OCI-LY1 (cell line): ENCODE results near the gene INPP4A.

Experiments used
- H2AFZ ChIP-seq: fragments of 200-600 bp; sonication (generic), shearing (Covaris generic); 2 replicates; pipeline ENCODE4 v1.6.0; 2014; ENCODE audit warnings: antibody characterized with exemption, mild to moderate bottlenecking, low read length
- H3F3A ChIP-seq: fragments of 200-600 bp; sonication (generic), shearing (Covaris generic); 2 replicates; pipeline ENCODE4 v1.6.0; 2014; ENCODE audit warnings: mild to moderate bottlenecking, antibody characterized with exemption, low read length, moderate library complexity; ENCODE audit not compliant: insufficient read depth
- H3K27ac ChIP-seq: fragments of 200-600 bp; sonication (generic); 2 replicates; pipeline ENCODE4 v1.5.1; 2014; ENCODE audit warnings: low read length, mixed run types, mild to moderate bottlenecking, low read depth; ENCODE audit not compliant: poor library complexity, severe bottlenecking
- H3K27me3 ChIP-seq: fragments of 200-600 bp; sonication (generic); 2 replicates; pipeline ENCODE4 v1.6.0; 2014; ENCODE audit warnings: antibody characterized with exemption, mild to moderate bottlenecking, low read length, moderate library complexity; ENCODE audit not compliant: insufficient read depth
- H3K36me3 ChIP-seq: fragments of 200-600 bp; sonication (generic); 2 replicates; pipeline ENCODE4 v1.6.1; 2014; ENCODE audit warnings: mild to moderate bottlenecking, antibody characterized with exemption, low read length, moderate library complexity, mixed read lengths; ENCODE audit not compliant: insufficient read depth
- H3K4me1 ChIP-seq: fragments of 200-600 bp; sonication (generic); 2 replicates; pipeline ENCODE4 v1.5.1; 2014; ENCODE audit warnings: mild to moderate bottlenecking, low read length, moderate library complexity; ENCODE audit not compliant: insufficient read depth, severe bottlenecking
- H3K4me2 ChIP-seq: fragments of 200-600 bp; sonication (generic), shearing (Covaris generic); 2 replicates; pipeline ENCODE4 v1.6.1; 2014; ENCODE audit warnings: low read length
- H3K4me3 ChIP-seq: fragments of 200-600 bp; sonication (generic); 2 replicates; pipeline ENCODE4 v1.5.1; 2014; ENCODE audit warnings: low read length, low read depth, mild to moderate bottlenecking, mixed read lengths; ENCODE audit not compliant: poor library complexity, severe bottlenecking
- H3K79me2 ChIP-seq: fragments of 200-600 bp; shearing (Covaris generic); 2 replicates; pipeline ENCODE4 v1.6.1; 2016; ENCODE audit warnings: mixed run types, low read length, mixed read lengths; ENCODE audit not compliant: insufficient read depth
- H3K9ac ChIP-seq: fragments of 200-600 bp; sonication (generic), shearing (Covaris generic); 2 replicates; pipeline ENCODE4 v1.6.1; 2014; ENCODE audit warnings: mild to moderate bottlenecking, low read length, mixed read lengths
- H3K9me2 ChIP-seq: fragments of 200-600 bp; sonication (generic), shearing (Covaris generic); 2 replicates; pipeline ENCODE4 v1.6.1; 2014; ENCODE audit warnings: low read depth, mild to moderate bottlenecking, low read length, mixed read lengths
- H3K9me3 ChIP-seq: fragments of 200-600 bp; shearing (Covaris generic); 2 replicates; pipeline ENCODE4 v1.6.1; 2014; ENCODE audit warnings: low read length, mixed read lengths
- H4K20me1 ChIP-seq: fragments of 200-600 bp; sonication (generic), shearing (Covaris generic); 2 replicates; pipeline ENCODE4 v1.6.0; 2016; ENCODE audit warnings: mild to moderate bottlenecking, low read length; ENCODE audit not compliant: insufficient read depth
- EZH2 ChIP-seq: fragments of 200-600 bp; sonication (generic), shearing (Covaris generic); IDR thresholded peaks from 2 replicates; pipeline ENCODE4 v1.8.0; 2017; ENCODE audit warnings: borderline replicate concordance, mixed run types, mild to moderate bottlenecking, antibody characterized with exemption, low read length, moderate library complexity, mixed read lengths
- TF ChIP-seq, protein P1 (sequence below): fragments of 200-600 bp; sonication (generic), shearing (Covaris generic); IDR thresholded peaks from 2 replicates; pipeline ENCODE4 v1.5.1; 2017; ENCODE audit warnings: mild to moderate bottlenecking, antibody characterized with exemption, low read length, moderate library complexity, mixed read lengths

INPP4A gene

DNA sequence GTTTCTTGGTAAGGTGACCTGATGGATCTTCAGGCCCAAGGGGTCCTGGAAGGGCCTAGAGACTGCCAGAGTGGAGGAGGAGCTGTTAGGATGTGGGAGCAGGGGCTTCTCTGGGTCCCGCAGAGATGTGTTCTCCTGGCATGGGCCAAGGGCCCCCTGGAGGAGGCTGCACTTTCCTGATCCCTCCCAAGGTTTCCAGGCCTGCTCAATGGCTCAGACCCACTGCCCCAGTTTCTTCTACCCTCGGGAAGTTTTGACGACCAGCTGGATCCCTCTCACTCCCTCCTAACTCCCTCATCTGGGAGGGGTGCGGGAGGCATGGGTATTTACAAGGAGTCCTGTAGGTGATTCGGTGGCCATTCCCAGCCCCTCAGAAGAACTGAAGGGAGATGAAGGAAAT is 127.6 kb downstream of the INPP4A start:
- no peak overlapping the region for H2AFZ ChIP-seq
- no peak overlapping the region for H3K4me3 ChIP-seq
- no peaks in the 10 kb centered on the region for H3F3A ChIP-seq
- no peaks in the 10 kb centered on the region for H3K9me3 ChIP-seq
- H3K4me2 ChIP-seq, result no peak overlapping the region
- H3K27ac ChIP-seq, result no peak overlapping the region
- H3K9ac ChIP-seq, result no peak overlapping the region
- no peaks in the 10 kb centered on the region for H3K79me2 ChIP-seq
- no peaks in the 10 kb centered on the region for H4K20me1 ChIP-seq
- H3K36me3 ChIP-seq, result no peaks in the 10 kb centered on the region
- no peaks in the 10 kb centered on the region for H3K27me3 ChIP-seq
- no peak for TF ChIP-seq EZH2
- TF ChIP-seq, protein P1, sequence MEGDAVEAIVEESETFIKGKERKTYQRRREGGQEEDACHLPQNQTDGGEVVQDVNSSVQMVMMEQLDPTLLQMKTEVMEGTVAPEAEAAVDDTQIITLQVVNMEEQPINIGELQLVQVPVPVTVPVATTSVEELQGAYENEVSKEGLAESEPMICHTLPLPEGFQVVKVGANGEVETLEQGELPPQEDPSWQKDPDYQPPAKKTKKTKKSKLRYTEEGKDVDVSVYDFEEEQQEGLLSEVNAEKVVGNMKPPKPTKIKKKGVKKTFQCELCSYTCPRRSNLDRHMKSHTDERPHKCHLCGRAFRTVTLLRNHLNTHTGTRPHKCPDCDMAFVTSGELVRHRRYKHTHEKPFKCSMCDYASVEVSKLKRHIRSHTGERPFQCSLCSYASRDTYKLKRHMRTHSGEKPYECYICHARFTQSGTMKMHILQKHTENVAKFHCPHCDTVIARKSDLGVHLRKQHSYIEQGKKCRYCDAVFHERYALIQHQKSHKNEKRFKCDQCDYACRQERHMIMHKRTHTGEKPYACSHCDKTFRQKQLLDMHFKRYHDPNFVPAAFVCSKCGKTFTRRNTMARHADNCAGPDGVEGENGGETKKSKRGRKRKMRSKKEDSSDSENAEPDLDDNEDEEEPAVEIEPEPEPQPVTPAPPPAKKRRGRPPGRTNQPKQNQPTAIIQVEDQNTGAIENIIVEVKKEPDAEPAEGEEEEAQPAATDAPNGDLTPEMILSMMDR, result no peak
- H3K4me1 ChIP-seq, result no peaks in the 10 kb centered on the region
- H3K9me2 ChIP-seq, result no peaks in the 10 kb centered on the region

DNA sequence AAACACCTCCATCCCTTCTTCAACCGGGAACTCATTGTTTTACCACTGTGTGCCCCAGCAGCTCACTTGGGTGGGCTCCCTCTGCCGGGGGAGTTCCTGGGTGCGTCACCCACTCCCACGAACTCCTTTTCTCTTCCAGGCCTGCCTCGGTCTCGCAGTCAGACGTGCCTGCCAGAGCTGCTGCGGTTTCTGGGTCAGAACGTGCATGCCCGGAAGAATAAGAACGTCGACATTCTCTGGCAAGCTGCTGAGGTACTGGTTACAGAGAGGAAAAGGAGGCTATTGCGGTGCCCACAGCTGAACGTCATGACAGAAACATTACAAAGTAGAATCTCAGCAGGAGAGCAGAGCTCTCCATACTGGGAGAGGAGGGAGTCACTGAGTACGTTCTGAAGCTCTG is 128.0 kb downstream of the INPP4A start:
- Histone ChIP-seq H3K9me3 (no peaks in the 10 kb centered on the region), H3K4me1 (no peaks in the 10 kb centered on the region), H3K9ac (no peak overlapping the region), H2AFZ (no peak overlapping the region), H3K4me2 (no peak overlapping the region), H3K9me2 (no peaks in the 10 kb centered on the region), H3F3A (no peaks in the 10 kb centered on the region), H3K4me3 (no peak overlapping the region), H3K27ac (no peak overlapping the region), H3K36me3 (no peaks in the 10 kb centered on the region), H3K27me3 (no peaks in the 10 kb centered on the region), H4K20me1 (no peaks in the 10 kb centered on the region), H3K79me2 (no peaks in the 10 kb centered on the region)
- TF ChIP-seq, protein P1, result no peak
- TF ChIP-seq EZH2, result no peak

DNA sequence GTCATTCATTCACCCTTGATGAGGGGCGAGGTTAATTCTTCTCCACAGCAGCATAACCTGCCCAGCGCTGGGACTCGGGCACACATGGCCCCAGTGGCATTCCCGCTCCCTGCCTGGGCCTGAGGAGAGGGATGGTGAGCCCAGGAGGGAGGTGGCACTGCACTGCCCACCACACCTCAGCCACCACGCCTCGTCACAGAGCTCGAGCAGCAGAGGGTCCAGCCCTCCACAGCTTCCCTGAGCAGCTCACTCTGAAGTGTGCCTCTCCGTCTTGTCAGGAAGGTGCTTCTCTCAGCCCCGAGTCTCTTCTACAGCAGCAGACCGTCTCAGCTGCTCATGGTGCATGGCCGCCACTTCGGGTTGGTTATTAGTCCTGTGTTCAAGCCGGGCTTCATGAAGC is 128.8 kb downstream of the INPP4A start:
- no peaks in the 10 kb centered on the region for H3K4me1 ChIP-seq

More for the DNA sequence above, 128.8 kb downstream of the INPP4A start:
- Histone ChIP-seq H3K9me2 (no peaks in the 10 kb centered on the region), H3K36me3 (no peaks in the 10 kb centered on the region), H3K9me3 (no peaks in the 10 kb centered on the region), H3K79me2 (no peaks in the 10 kb centered on the region), H3K9ac (no peak overlapping the region), H3K27me3 (no peaks in the 10 kb centered on the region), H3K27ac (no peak overlapping the region), H2AFZ (no peak overlapping the region), H4K20me1 (no peaks in the 10 kb centered on the region), H3F3A (no peaks in the 10 kb centered on the region), H3K4me2 (no peak overlapping the region), H3K4me3 (no peak overlapping the region)
- TF ChIP-seq, protein P1, result no peak
- TF ChIP-seq EZH2, result no peak
